Endothelial cell of umbilical vein (primary cell): ENCODE results near the gene LRRC61. TPM values are rescaled to one million over a fixed set of nuclear protein-coding genes. Genes with fewer than 3 reads are reported as not detected.

Experiments used
- BruUV-seq: library from RNA; stranded (reverse); fragments of 400-500 nt; replicated peaks from 2 replicates; lab custom pipeline; 2021; lab: Mats Ljungman, UMichigan
- CTCF ChIA-PET: fragments of 300-600, 350-600 bp; sonication (Branson Sonifier 250); formaldehyde crosslinking; loops from one replicate; lab custom pipeline; 2021; ENCODE audit warnings: antibody characterized with exemption, inconsistent platforms; lab: Charles Lee
- POLR2A ChIA-PET: fragments of 300-600, 350-600 bp; sonication (Branson Sonifier 250); formaldehyde crosslinking; loops from one replicate; lab custom pipeline; 2021; ENCODE audit warnings: antibody characterized with exemption, inconsistent platforms; lab: Charles Lee
- DNase-seq: peaks from one replicate; pipeline ENCODE4 v3.0.0-alpha.2; 2011; ENCODE audit warnings: low read depth, low spot score
- FAIRE-seq: peaks from 2 replicates; lab custom pipeline; 2011; peaks lifted over from hg19 to GRCh38; lab: Jason Lieb, UNC
- H2AFZ ChIP-seq: 2 replicates; pipeline ENCODE4 v1.6.0; 2012; ENCODE audit warnings: low read depth, low read length, control low read depth, inconsistent platforms
- H3K27ac ChIP-seq: 2 replicates; pipeline ENCODE4 v1.5.1; 2011; ENCODE audit warnings: low read depth, mild to moderate bottlenecking, control low read depth, low read length, moderate library complexity; ENCODE audit not compliant: insufficient read depth
- H3K27me3 ChIP-seq, 2 experiments: 2 replicates each; pipeline versions ENCODE4 v1.6.0 to v1.6.1; 2011; ENCODE audit warnings: low read length in 2 of 2, mixed read lengths in 1 of 2; ENCODE audit not compliant: control insufficient read depth in 2 of 2, insufficient read depth in 2 of 2
- H3K36me3 ChIP-seq, 2 experiments: 2 replicates in 1 of 2; 3 replicates in 1 of 2; pipeline ENCODE4 v1.5.1; 2011; ENCODE audit warnings: low read length in 2 of 2, mild to moderate bottlenecking in 1 of 2, moderate library complexity in 1 of 2; ENCODE audit not compliant: control insufficient read depth in 2 of 2, insufficient read depth in 2 of 2; ENCODE audit errors: extremely low read depth in 1 of 2
- H3K4me1 ChIP-seq: 3 replicates; pipeline ENCODE4 v1.5.1; 2011; ENCODE audit warnings: mild to moderate bottlenecking, low read length; ENCODE audit not compliant: control insufficient read depth, insufficient read depth; ENCODE audit errors: extremely low read depth
- H3K4me2 ChIP-seq: 2 replicates; pipeline ENCODE4 v1.6.1; 2011; ENCODE audit warnings: low read length, control low read depth, mixed read lengths; ENCODE audit not compliant: insufficient read depth
- H3K4me3 ChIP-seq, 3 experiments: fragments of 200-600 bp in 1 of 3; sonication (generic), shearing (Covaris generic) in 1 of 3; replicated peaks in 1 of 3; 2 replicates each; pipeline ENCODE4 v1.5.1; 2011 to 2016; ENCODE audit warnings: control low read depth in 3 of 3, low read length in 3 of 3, mild to moderate bottlenecking in 2 of 3, inconsistent platforms in 1 of 3, low read depth in 1 of 3, moderate library complexity in 1 of 3; ENCODE audit not compliant: insufficient read depth in 1 of 3
- H3K79me2 ChIP-seq: 2 replicates; pipeline ENCODE4 v1.6.0; 2012; ENCODE audit warnings: low read length, inconsistent platforms; ENCODE audit not compliant: control insufficient read depth, insufficient read depth
- H3K9ac ChIP-seq: replicated peaks from 2 replicates; pipeline ENCODE3; 2011; ENCODE audit warnings: low read length, control low read depth; ENCODE audit not compliant: insufficient read depth; ENCODE audit errors: extremely low read depth
- H3K9me1 ChIP-seq: replicated peaks from 3 replicates; pipeline ENCODE4 v1.6.0; 2011; ENCODE audit warnings: mild to moderate bottlenecking, low read length; ENCODE audit not compliant: control insufficient read depth, insufficient read depth; ENCODE audit errors: extremely low read depth
- H3K9me3 ChIP-seq: replicated peaks from 2 replicates; pipeline ENCODE4 v1.5.1; 2012; ENCODE audit warnings: low read length, inconsistent platforms; ENCODE audit not compliant: control insufficient read depth, insufficient read depth
- H4K20me1 ChIP-seq: replicated peaks from 2 replicates; pipeline ENCODE3; 2011; ENCODE audit warnings: mild to moderate bottlenecking, low read length; ENCODE audit not compliant: control insufficient read depth, insufficient read depth; ENCODE audit errors: extremely low read depth
- EZH2 ChIP-seq: IDR thresholded peaks from 2 replicates; pipeline ENCODE4 v1.6.1; 2012; ENCODE audit warnings: borderline replicate concordance, low read depth, mild to moderate bottlenecking, moderate library complexity, low read length, inconsistent platforms; ENCODE audit not compliant: severe bottlenecking
- FOS ChIP-seq: IDR thresholded peaks from 2 replicates; pipeline ENCODE4 v1.6.1; 2011; ENCODE audit warnings: mild to moderate bottlenecking, low read length, moderate library complexity, borderline replicate concordance; ENCODE audit not compliant: insufficient read depth
- JUN ChIP-seq: IDR thresholded peaks from 2 replicates; pipeline ENCODE4 v1.6.1; 2011; ENCODE audit warnings: borderline replicate concordance, low read depth; ENCODE audit not compliant: insufficient read length, insufficient read depth
- MYC ChIP-seq: IDR thresholded peaks from one replicate; pipeline ENCODE4 v1.6.1; 2011; ENCODE audit warnings: mild to moderate bottlenecking, low read depth, low read length
- POLR2A ChIP-seq: IDR thresholded peaks from 2 replicates; pipeline ENCODE4 v1.6.1; 2012; ENCODE audit warnings: low read depth, mild to moderate bottlenecking, control low read depth, low read length
- dilution Hi-C: fragments of 300-500 bp; cut with MboI; formaldehyde crosslinking; loops from one replicate; pipeline ENCODE4 v1.15.0; 2019; ENCODE audit warnings: low sequenced_read_pairs; ENCODE audit not compliant: extremely low pct_ligation_motif_present
- intact Hi-C: fragments of 100-400 bp; cut with micrococcal nuclease; formaldehyde crosslinking; loops from one replicate; pipeline ENCODE4 v1.10.0; 2022
- polyA plus RNA-seq, 4 experiments: library from polyadenylated mRNA; depleted of rRNA in 3 of 4; stranded (reverse) in 3 of 4; unstranded in 1 of 4; fragments of >200 nt; gene quantifications; 2 replicates each; pipeline versions ENCODE4 v1.2.1 to v1.2.3, GENCODE V29; 2011 to 2012; ENCODE audit warnings: missing spikeins in 1 of 4
- total RNA-seq: library from RNA; stranded (reverse); gene quantifications from 2 replicates; pipeline ENCODE4 v1.2.3, GENCODE V29; 2021
- TF ChIP-seq, protein P1 (sequence below), 2 donors: IDR thresholded peaks; 1 replicate in 1 of 2; 2 replicates in 1 of 2; pipeline ENCODE4 v1.5.1; 2011; ENCODE audit warnings: low read length in 2 of 2, mild to moderate bottlenecking in 2 of 2, moderate library complexity in 2 of 2, control low read depth in 1 of 2, inconsistent platforms in 1 of 2, low read depth in 1 of 2; ENCODE audit not compliant: insufficient read depth in 1 of 2; ENCODE audit errors: extremely low read depth in 1 of 2
- TF ChIP-seq, protein P2 (sequence below): IDR thresholded peaks from 2 replicates; pipeline ENCODE4 v1.6.1; 2011; ENCODE audit not compliant: insufficient read depth, insufficient read length

Gene LRRC61
- total and polyA plus RNA-seq, 2 donors (not counting 3 experiments of a cell fraction or from before 2014, with no cell fraction given): 0.72 TPM; not detected in 1

DNA sequence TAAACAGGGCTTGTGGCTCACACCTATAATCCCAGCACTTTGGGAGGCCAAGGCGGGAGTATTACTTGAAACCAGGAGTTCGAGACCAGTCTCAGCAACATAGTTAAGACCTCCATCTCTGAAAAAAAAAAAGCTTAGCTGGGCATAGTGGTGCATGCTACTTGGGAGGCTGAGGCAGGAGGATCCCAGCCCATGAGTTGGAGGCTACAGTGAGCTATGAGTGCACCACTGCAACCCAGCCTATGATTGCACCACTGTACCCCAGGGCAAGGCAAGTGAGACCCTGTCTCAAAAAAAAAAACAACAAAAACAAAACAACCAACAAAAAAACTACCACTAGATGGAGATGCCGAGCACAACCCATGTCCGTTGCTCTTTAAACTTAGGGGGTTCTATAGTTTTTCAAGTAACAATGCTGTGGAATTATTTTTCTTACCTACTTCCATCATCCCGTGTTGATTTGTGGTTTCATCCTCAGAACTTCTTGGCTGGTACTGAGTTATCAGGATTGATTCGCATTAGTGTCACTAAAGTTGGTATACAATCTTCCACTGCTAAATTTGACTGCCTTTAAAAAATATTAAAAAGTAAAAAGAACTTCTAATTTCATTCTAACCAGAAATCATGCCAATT, 33.2 kb downstream of the LRRC61 start:
- no peak overlapping the region for H3K27ac ChIP-seq
- H3K79me2 ChIP-seq: no peaks in the 10 kb centered on the region
- no peak for TF ChIP-seq MYC
- TF ChIP-seq, protein P1, sequence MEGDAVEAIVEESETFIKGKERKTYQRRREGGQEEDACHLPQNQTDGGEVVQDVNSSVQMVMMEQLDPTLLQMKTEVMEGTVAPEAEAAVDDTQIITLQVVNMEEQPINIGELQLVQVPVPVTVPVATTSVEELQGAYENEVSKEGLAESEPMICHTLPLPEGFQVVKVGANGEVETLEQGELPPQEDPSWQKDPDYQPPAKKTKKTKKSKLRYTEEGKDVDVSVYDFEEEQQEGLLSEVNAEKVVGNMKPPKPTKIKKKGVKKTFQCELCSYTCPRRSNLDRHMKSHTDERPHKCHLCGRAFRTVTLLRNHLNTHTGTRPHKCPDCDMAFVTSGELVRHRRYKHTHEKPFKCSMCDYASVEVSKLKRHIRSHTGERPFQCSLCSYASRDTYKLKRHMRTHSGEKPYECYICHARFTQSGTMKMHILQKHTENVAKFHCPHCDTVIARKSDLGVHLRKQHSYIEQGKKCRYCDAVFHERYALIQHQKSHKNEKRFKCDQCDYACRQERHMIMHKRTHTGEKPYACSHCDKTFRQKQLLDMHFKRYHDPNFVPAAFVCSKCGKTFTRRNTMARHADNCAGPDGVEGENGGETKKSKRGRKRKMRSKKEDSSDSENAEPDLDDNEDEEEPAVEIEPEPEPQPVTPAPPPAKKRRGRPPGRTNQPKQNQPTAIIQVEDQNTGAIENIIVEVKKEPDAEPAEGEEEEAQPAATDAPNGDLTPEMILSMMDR (IDR thresholded peaks at IDR 0.05; ENCODE audit: extremely low read depth in 1 of 2, insufficient read depth in 1 of 2, low read depth in 1 of 2, low read length in 2 of 2): peak; percentile 57 to 62
- H3K36me3 ChIP-seq: no peaks in the 10 kb centered on the region
- intact Hi-C loops: loop anchor here (1.0 to 5.0 kb wide), 4 partner anchors 22 to 398 kb away; partner anchors contain the start of gene ZNF775
- BruUV-seq: no TSS peak
- ChIA-PET POLR2A (no interaction called here), CTCF (interaction anchor here (0.6 to 2.3 kb wide), 7 partner anchors 10 to 65 kb away, joined by 3 to 24 read pairs (median 4); no protein-coding TSS in a partner anchor)
- peak; percentile 64 for DNase-seq
- no peaks in the 10 kb centered on the region for H4K20me1 ChIP-seq
- no peak overlapping the region for H2AFZ ChIP-seq
- H3K27me3 ChIP-seq: peaks cover 0 to 2% of the 10 kb centered on the region in 2 experiments
- H3K9ac ChIP-seq: no peak overlapping the region
- H3K9me3 ChIP-seq: no peaks in the 10 kb centered on the region
- no peak overlapping the region for H3K4me3 ChIP-seq
- dilution Hi-C loops: no loop called here
- H3K4me2 ChIP-seq: no peak overlapping the region
- FAIRE-seq: peak; percentile 79
- no peaks in the 10 kb centered on the region for H3K9me1 ChIP-seq
- no peaks in the 10 kb centered on the region for H3K4me1 ChIP-seq

DNA sequence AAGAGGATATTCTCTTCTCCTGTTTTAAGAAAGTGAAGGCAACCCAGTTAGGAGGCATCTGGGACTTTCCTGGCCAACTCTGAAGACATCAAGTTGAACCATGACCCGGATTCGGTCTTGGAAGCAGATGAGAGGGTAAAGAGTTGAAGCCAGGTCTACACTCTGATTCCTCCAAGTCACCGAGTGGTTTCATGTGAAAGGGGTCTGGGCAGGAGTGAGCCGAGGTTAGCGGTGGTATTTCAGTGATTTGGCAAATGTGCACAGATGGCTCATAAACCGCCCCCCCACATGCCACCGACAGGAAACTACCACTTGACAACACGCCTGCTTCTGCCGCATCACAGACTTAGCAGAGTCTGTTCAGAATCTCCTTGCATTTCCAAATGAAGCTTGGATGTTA, 34.1 kb downstream of the LRRC61 start:
- POLR2A ChIA-PET: no interaction called here
- H2AFZ ChIP-seq: no peak overlapping the region
- FAIRE-seq (peak; percentile 38), DNase-seq (no peak)
- no peaks in the 10 kb centered on the region for H3K4me1 ChIP-seq
- no peaks in the 10 kb centered on the region for H4K20me1 ChIP-seq
- intact Hi-C loops (loop anchor here (2.0 to 5.0 kb wide), 3 partner anchors 22 to 398 kb away; partner anchors contain the start of gene ZNF775), dilution Hi-C loops (no loop called here)
- CTCF ChIA-PET: interaction anchor here (1.1 to 1.9 kb wide), 3 partner anchors 13 to 64 kb away, joined by 3 to 6 read pairs (median 3); no protein-coding TSS in a partner anchor
- no peaks in the 10 kb centered on the region for H3K27me3 ChIP-seq
- no peaks in the 10 kb centered on the region for H3K9me3 ChIP-seq
- H3K4me2 ChIP-seq: no peak overlapping the region
- H3K4me3 ChIP-seq: no peak overlapping the region
- H3K9ac ChIP-seq: no peak overlapping the region
- TF ChIP-seq, protein P2, sequence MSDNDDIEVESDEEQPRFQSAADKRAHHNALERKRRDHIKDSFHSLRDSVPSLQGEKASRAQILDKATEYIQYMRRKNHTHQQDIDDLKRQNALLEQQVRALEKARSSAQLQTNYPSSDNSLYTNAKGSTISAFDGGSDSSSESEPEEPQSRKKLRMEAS: no peak
- no peak for TF ChIP-seq FOS
- TF ChIP-seq EZH2: no peak
- TF ChIP-seq JUN: no peak
- TF ChIP-seq POLR2A: no peak
- no peak overlapping the region for H3K27ac ChIP-seq
- H3K79me2 ChIP-seq: no peaks in the 10 kb centered on the region
- no TSS peak for BruUV-seq
- H3K9me1 ChIP-seq: no peaks in the 10 kb centered on the region
- H3K36me3 ChIP-seq: no peaks in the 10 kb centered on the region
